GM06990 (cell line): ENCODE results near the gene PRR35.

Experiments used
- DNase-seq: peaks from one replicate; pipeline ENCODE4 v3.0.0-alpha.2; 2011; ENCODE audit not compliant: insufficient read length; ENCODE audit errors: extremely low read depth
- H3K27me3 ChIP-seq: replicated peaks from 2 replicates; pipeline ENCODE4 v1.6.0; 2011; ENCODE audit warnings: low read length; ENCODE audit not compliant: control insufficient read depth, insufficient read depth
- H3K36me3 ChIP-seq: 2 replicates; pipeline ENCODE4 v1.5.1; 2011; ENCODE audit warnings: low read length; ENCODE audit not compliant: control insufficient read depth, insufficient read depth
- H3K4me3 ChIP-seq: replicated peaks from 2 replicates; pipeline ENCODE4 v1.5.1; 2011; ENCODE audit warnings: low read depth, mild to moderate bottlenecking, control low read depth, low read length
- CTCF ChIP-seq: IDR thresholded peaks from 2 replicates; pipeline ENCODE4 v1.5.1; 2011; ENCODE audit warnings: low read length, control low read depth, mild to moderate bottlenecking, inconsistent platforms; ENCODE audit not compliant: insufficient read depth, poor library complexity, severe bottlenecking

The PRR35 gene

GRCh38 chr16:609316-609715, 49.1 kb downstream of the PRR35 start:
- no peak for DNase-seq
- TF ChIP-seq CTCF = no peak
- Histone ChIP-seq H3K36me3 (no peaks in the 10 kb centered on the region; the same call in 1 of the 2 replicates), H3K27me3 (no peaks in the 10 kb centered on the region), H3K4me3 (no peak overlapping the region)

DNA sequence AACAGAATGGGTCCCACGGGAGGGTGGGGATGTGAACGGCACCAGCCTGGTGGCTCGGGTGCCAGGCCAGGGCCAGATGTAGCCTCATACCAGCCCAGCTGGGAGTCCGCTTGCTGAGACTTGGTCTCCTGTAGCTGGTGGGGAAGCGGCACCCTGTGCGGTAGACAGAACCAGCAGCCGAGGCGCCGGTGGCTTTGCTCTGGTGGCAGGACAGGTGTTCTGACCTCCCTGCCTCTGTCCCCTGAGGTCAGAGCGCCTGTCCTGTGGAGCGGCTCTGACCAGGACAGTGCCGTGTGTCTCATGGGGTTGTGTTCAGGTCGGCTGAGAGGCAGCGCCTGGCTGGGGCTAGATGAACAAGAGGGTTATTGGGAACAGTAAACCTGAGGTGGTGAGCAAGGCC, 49.8 kb downstream of the PRR35 start:
- no peak for TF ChIP-seq CTCF
- no peak for DNase-seq
- H3K4me3 ChIP-seq = no peak overlapping the region
- no peaks in the 10 kb centered on the region; the same call in 1 of the 2 replicates for H3K36me3 ChIP-seq
- H3K27me3 ChIP-seq = no peaks in the 10 kb centered on the region

DNA sequence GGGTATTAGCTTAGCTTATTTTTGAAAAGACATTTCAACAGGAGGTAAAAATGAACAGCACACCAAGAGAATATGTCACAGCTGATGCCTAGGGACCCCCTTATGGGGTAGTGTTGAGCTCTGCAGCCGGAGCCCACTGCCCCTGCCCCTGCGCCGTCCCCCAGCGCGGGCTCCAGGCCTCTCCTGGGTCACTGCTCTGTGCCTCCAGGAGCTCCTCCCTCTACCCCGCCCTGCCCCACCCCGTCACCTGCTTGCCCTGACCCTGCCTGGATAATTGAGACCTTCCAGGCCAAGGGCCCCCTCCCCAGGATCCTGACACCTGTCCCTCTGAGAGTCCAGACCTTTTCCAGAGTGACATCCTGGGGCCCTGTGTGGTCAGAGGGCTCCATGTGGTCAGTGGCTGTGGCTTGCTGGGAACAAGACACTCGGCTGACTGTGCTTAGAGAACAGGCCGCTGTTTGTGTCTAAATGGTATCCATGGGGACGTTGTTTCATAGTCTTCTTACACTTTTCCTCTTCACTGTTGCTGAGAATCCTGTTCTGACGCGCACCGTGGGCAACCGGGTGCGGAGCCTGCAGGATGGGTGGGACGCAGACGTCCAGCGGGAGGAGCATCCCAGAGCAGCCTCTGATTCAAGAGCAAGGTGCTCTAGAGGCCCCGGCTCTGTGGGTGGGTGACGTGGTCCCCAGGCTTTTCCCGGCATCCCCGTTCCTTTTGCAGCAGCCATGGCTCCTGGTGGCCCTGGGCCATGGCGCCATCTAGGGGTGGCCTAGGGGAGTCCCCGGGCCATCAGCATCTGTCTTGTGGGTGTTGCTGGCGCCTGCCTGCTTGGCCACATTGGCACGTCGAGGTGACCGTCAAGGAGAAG, 50.6 kb downstream of the PRR35 start:
- DNase-seq = no peak
- Histone ChIP-seq H3K4me3 (no peak overlapping the region), H3K36me3 (no peaks in the 10 kb centered on the region; the same call in 1 of the 2 replicates), H3K27me3 (no peaks in the 10 kb centered on the region)
- peak; percentile 47 for TF ChIP-seq CTCF

DNA sequence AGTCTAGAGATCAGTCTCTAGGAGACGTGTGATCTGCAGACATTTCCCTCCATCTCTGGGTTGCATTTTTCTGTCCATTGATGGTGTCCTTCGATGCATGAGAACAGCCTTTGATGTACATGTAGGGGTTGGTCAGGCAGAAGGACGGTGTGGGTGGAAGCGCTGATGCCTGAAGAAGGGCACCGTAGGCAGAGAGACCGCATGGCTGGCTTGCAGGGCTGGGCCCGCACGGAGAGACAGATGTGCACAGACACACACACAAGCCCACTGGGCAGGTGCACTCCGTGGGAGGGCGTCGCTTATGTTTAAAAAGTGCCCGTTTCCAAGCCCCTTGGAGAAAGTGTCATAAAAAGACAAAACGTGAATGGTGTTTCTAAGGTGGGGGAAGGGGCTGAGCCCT, 54.9 kb downstream of the PRR35 start:
- Histone ChIP-seq H3K36me3 (no peaks in the 10 kb centered on the region), H3K27me3 (no peaks in the 10 kb centered on the region), H3K4me3 (no peak overlapping the region)
- TF ChIP-seq CTCF = no peak
- DNase-seq = no peak
